HEK293 (cell line): ENCODE results near the gene LCOR.

Experiments
- CTCF ChIA-PET: fragments of 350-600 bp; formaldehyde crosslinking; extraction: SDS; loops from one replicate; lab custom pipeline; 2021; ENCODE audit warnings: antibody characterized with exemption; lab: Yijun Ruan, JAX
- POLR2A ChIA-PET: fragments of 300-600 bp; formaldehyde crosslinking; extraction: SDS; loops from one replicate; lab custom pipeline; 2020; ENCODE audit warnings: antibody characterized with exemption, inconsistent platforms; lab: Yijun Ruan, JAX
- H3K27ac ChIP-seq: fragments of 200-500 bp; sonication (Bioruptor generic); 2 replicates; pipeline ENCODE4 v1.5.1; 2014; ENCODE audit warnings: low read depth, low read length, control low read depth, inconsistent platforms; ENCODE audit errors: extremely low read depth
- H3K36me3 ChIP-seq, 2 experiments: fragments of 200-500 bp in 1 of 2; sonication (Bioruptor generic) in 1 of 2; 1 replicate in 1 of 2; 2 replicates in 1 of 2; pipeline ENCODE4 v1.5.1; 2014 to 2017; ENCODE audit warnings: inconsistent platforms in 2 of 2, low read length in 2 of 2; ENCODE audit not compliant: control insufficient read depth in 2 of 2, insufficient read depth in 1 of 2
- H3K4me1 ChIP-seq: fragments of 200-500 bp; sonication (Bioruptor generic); 2 replicates; pipeline ENCODE4 v1.5.1; 2014; ENCODE audit warnings: mild to moderate bottlenecking, low read length, inconsistent platforms; ENCODE audit not compliant: control insufficient read depth, insufficient read depth
- H3K4me3 ChIP-seq: 2 replicates; pipeline ENCODE4 v1.5.1; 2011; ENCODE audit warnings: low read depth, mild to moderate bottlenecking, control low read depth, low read length, moderate library complexity
- H3K9me3 ChIP-seq: fragments of 200-500 bp; sonication (Bioruptor generic); 2 replicates; pipeline ENCODE4 v1.5.1; 2014; ENCODE audit warnings: low read depth, low read length, inconsistent platforms; ENCODE audit not compliant: control insufficient read depth, insufficient read depth
- BCL6B ChIP-seq: fragments of 450-650 bp; formaldehyde crosslinking; IDR thresholded peaks from 2 replicates; pipeline ENCODE4 v1.5.1; 2017; ENCODE audit warnings: missing biosample characterization, missing genetic modification characterization
- KLF9 ChIP-seq: fragments of 450-650 bp; formaldehyde crosslinking; IDR thresholded peaks from 2 replicates; pipeline ENCODE4 v1.5.1; 2016; ENCODE audit warnings: missing biosample characterization, missing genetic modification characterization, low read depth
- PRDM10 ChIP-seq: fragments of 450-650 bp; formaldehyde crosslinking; IDR thresholded peaks from 2 replicates; pipeline ENCODE4 v1.5.1; 2016; ENCODE audit warnings: missing biosample characterization, missing genetic modification characterization
- SP7 ChIP-seq: fragments of 450-650 bp; formaldehyde crosslinking; IDR thresholded peaks from 2 replicates; pipeline ENCODE4 v1.5.1; 2016; ENCODE audit warnings: missing biosample characterization, missing genetic modification characterization
- TSHZ1 ChIP-seq: fragments of 450-650 bp; formaldehyde crosslinking; IDR thresholded peaks from 2 replicates; pipeline ENCODE4 v1.5.1; 2016; ENCODE audit warnings: missing biosample characterization, missing genetic modification characterization, borderline replicate concordance
- ZNF148 ChIP-seq: fragments of 450-650 bp; formaldehyde crosslinking; IDR thresholded peaks from 2 replicates; pipeline ENCODE4 v1.5.0; 2017; ENCODE audit warnings: missing biosample characterization, missing genetic modification characterization, borderline replicate concordance
- ZNF155 ChIP-seq: fragments of 450-650 bp; formaldehyde crosslinking; IDR thresholded peaks from 2 replicates; pipeline ENCODE4 v1.5.1; 2016; ENCODE audit warnings: missing biosample characterization, missing genetic modification characterization
- ZNF202 ChIP-seq: fragments of 450-650 bp; formaldehyde crosslinking; IDR thresholded peaks from 2 replicates; pipeline ENCODE4 v1.5.1; 2016; ENCODE audit warnings: missing biosample characterization, missing genetic modification characterization, borderline replicate concordance
- ZNF280D ChIP-seq: fragments of 450-650 bp; formaldehyde crosslinking; IDR thresholded peaks from 2 replicates; pipeline ENCODE4 v1.5.1; 2016; ENCODE audit warnings: missing biosample characterization, missing genetic modification characterization
- ZNF354C ChIP-seq: fragments of 450-650 bp; formaldehyde crosslinking; IDR thresholded peaks from 2 replicates; pipeline ENCODE4 v1.5.1; 2016; ENCODE audit warnings: missing biosample characterization, missing genetic modification characterization, low read depth, borderline replicate concordance
- ZNF610 ChIP-seq: fragments of 450-650 bp; formaldehyde crosslinking; IDR thresholded peaks from 2 replicates; pipeline ENCODE4 v1.5.1; 2016; ENCODE audit warnings: missing biosample characterization, missing genetic modification characterization, borderline replicate concordance
- ZNF76 ChIP-seq: fragments of 450-650 bp; formaldehyde crosslinking; IDR thresholded peaks from 2 replicates; pipeline ENCODE4; 2016; ENCODE audit warnings: low read depth, missing biosample characterization, missing genetic modification characterization, borderline replicate concordance

The LCOR gene

GRCh38 chr10:96863922-96864543 is 31.9 kb downstream of the LCOR start (continued):
- no peak for TF ChIP-seq KLF9 (tag by site-specific recombination)

GRCh38 chr10:96873086-96873485 is 41.0 kb downstream of the LCOR start:
- no peak for TF ChIP-seq TSHZ1 (tag by site-specific recombination)
- CTCF ChIA-PET = no interaction called here
- POLR2A ChIA-PET = no interaction called here

GRCh38 chr10:96873756-96874467 is 41.8 kb downstream of the LCOR start:
- CTCF ChIA-PET = interaction anchor here (0.6 kb wide), 2 partner anchors 49 to 55 kb away, joined by 3 read pairs; no protein-coding TSS in a partner anchor
- TF ChIP-seq ZNF610 (tag by site-specific recombination) (no peak), ZNF155 (tag by site-specific recombination) (no peak), ZNF202 (tag by site-specific recombination) (no peak), BCL6B (tag by site-specific recombination) (no peak), ZNF76 (no peak), ZNF148 (tag by site-specific recombination) (no peak), ZNF354C (tag by site-specific recombination) (no peak), ZNF280D (tag by site-specific recombination) (no peak), PRDM10 (tag by site-specific recombination) (no peak), SP7 (tag by site-specific recombination) (no peak)
- TF ChIP-seq, all 188 proteins: peak for 0
- POLR2A ChIA-PET = no interaction called here
- Histone ChIP-seq H3K4me3 (no peak overlapping the region), H3K4me1 (no peaks in the 10 kb centered on the region), H3K27ac (no peak overlapping the region), H3K9me3 (no peaks in the 10 kb centered on the region), H3K36me3 (no peaks in the 10 kb centered on the region; a peak in 1 of 3 replicates)

More at GRCh38 chr10:96873086-96873485, 41.0 kb downstream of the LCOR start:
- H3K27ac ChIP-seq = no peak overlapping the region
- no peaks in the 10 kb centered on the region; a peak in 1 of 3 replicates for H3K36me3 ChIP-seq
- H3K4me1 ChIP-seq = no peaks in the 10 kb centered on the region
- H3K4me3 ChIP-seq = no peak overlapping the region
- H3K9me3 ChIP-seq = no peaks in the 10 kb centered on the region
